MM.1S (cell line): ENCODE data around the gene REN.

Experiments
- DNase-seq: peaks from one replicate; pipeline ENCODE4 v3.0.0-alpha.2; 2015
- H2AFZ ChIP-seq: fragments of 300-600 bp; sonication (generic); 2 replicates; pipeline ENCODE4 v1.6.0; 2016; ENCODE audit warnings: antibody characterized with exemption, low read length
- H3F3A ChIP-seq: fragments of 300-600 bp; sonication (generic); 2 replicates; pipeline ENCODE4 v1.6.1; 2016; ENCODE audit warnings: mild to moderate bottlenecking, antibody characterized with exemption, low read length, moderate library complexity, mixed read lengths; ENCODE audit not compliant: insufficient read depth
- H3K27ac ChIP-seq: fragments of 300-600 bp; sonication (generic); 2 replicates; pipeline ENCODE4 v1.5.1; 2016; ENCODE audit warnings: mild to moderate bottlenecking, low read length
- H3K27me3 ChIP-seq: fragments of 300-600 bp; sonication (generic); replicated peaks from 2 replicates; pipeline ENCODE4 v1.6.0; 2016; ENCODE audit warnings: low read length; ENCODE audit not compliant: insufficient read depth
- H3K36me3 ChIP-seq: fragments of 300-600 bp; sonication (generic); replicated peaks from 2 replicates; pipeline ENCODE4 v1.6.1; 2016; ENCODE audit warnings: mild to moderate bottlenecking, low read length, mixed read lengths; ENCODE audit not compliant: insufficient read depth
- H3K4me1 ChIP-seq: fragments of 300-600 bp; sonication (generic); 2 replicates; pipeline ENCODE4 v1.6.1; 2016; ENCODE audit warnings: low read length, mixed read lengths
- H3K4me2 ChIP-seq: fragments of 300-600 bp; sonication (generic); 2 replicates; pipeline ENCODE4 v1.6.0; 2016; ENCODE audit warnings: low read depth, low read length
- H3K4me3 ChIP-seq: fragments of 300-600 bp; sonication (generic); 2 replicates; pipeline ENCODE4 v1.5.1; 2016; ENCODE audit warnings: low read length, mixed read lengths
- H3K79me2 ChIP-seq: fragments of 300-600 bp; sonication (generic); 2 replicates; pipeline ENCODE4 v1.6.1; 2016; ENCODE audit warnings: mixed run types, low read length, mixed read lengths
- H3K9ac ChIP-seq: fragments of 300-600 bp; sonication (generic); 2 replicates; pipeline ENCODE4 v1.6.1; 2016; ENCODE audit warnings: low read length, mixed read lengths
- H3K9me2 ChIP-seq: fragments of 300-600 bp; sonication (generic); replicated peaks from 2 replicates; pipeline ENCODE4 v1.6.1; 2016; ENCODE audit warnings: mild to moderate bottlenecking, low read length, mixed read lengths; ENCODE audit not compliant: insufficient read depth
- H3K9me3 ChIP-seq: fragments of 300-600 bp; sonication (generic); replicated peaks from 2 replicates; pipeline ENCODE4 v1.6.1; 2016; ENCODE audit warnings: mild to moderate bottlenecking, low read length, mixed read lengths; ENCODE audit not compliant: insufficient read depth
- H4K20me1 ChIP-seq: fragments of 300-600 bp; sonication (generic); 2 replicates; pipeline ENCODE4 v1.6.1; 2016; ENCODE audit warnings: mild to moderate bottlenecking, low read length, moderate library complexity, mixed read lengths; ENCODE audit not compliant: insufficient read depth
- CTCF ChIP-seq: fragments of 300-600 bp; sonication (generic); IDR thresholded peaks from 2 replicates; pipeline ENCODE4 v1.5.1; 2016; ENCODE audit warnings: antibody characterized with exemption, low read length, mixed read lengths
- EZH2 ChIP-seq: fragments of 300-600 bp; sonication (generic); optimal IDR thresholded peaks from 2 replicates; pipeline ENCODE3; 2017; ENCODE audit warnings: low read depth, mild to moderate bottlenecking, antibody characterized with exemption, low read length, mixed read lengths
- EZH2phosphoT487 ChIP-seq: fragments of 300-600 bp; sonication (generic); IDR thresholded peaks from 2 replicates; pipeline ENCODE4 v1.6.1; 2018; ENCODE audit warnings: antibody characterized with exemption, low read length

Gene REN

GRCh38 chr1:204115116-204115515, 51.0 kb downstream of the REN start:
- no peaks in the 10 kb centered on the region for H3K36me3 ChIP-seq

GRCh38 chr1:204114606-204115005, 51.5 kb downstream of the REN start:
- Histone ChIP-seq H3K9me3 (no peaks in the 10 kb centered on the region), H3K36me3 (no peaks in the 10 kb centered on the region), H4K20me1 (no peaks in the 10 kb centered on the region), H3K79me2 (no peaks in the 10 kb centered on the region), H3K4me3 (no peak overlapping the region), H3K27me3 (no peaks in the 10 kb centered on the region), H3F3A (no peaks in the 10 kb centered on the region), H2AFZ (no peak overlapping the region), H3K27ac (no peak overlapping the region), H3K4me1 (no peaks in the 10 kb centered on the region), H3K9ac (no peak overlapping the region), H3K4me2 (no peak overlapping the region), H3K9me2 (no peaks in the 10 kb centered on the region)
- TF ChIP-seq CTCF (no peak), EZH2phosphoT487 (no peak)
- no peak for DNase-seq

More at GRCh38 chr1:204115116-204115515, 51.0 kb downstream of the REN start:
- DNase-seq = no peak
- Histone ChIP-seq H3K4me3 (no peak overlapping the region), H3K4me2 (no peak overlapping the region), H3K79me2 (no peaks in the 10 kb centered on the region), H2AFZ (no peak overlapping the region), H3K9ac (no peak overlapping the region), H4K20me1 (no peaks in the 10 kb centered on the region), H3F3A (no peaks in the 10 kb centered on the region), H3K4me1 (no peaks in the 10 kb centered on the region), H3K27ac (no peak overlapping the region), H3K9me2 (no peaks in the 10 kb centered on the region), H3K27me3 (no peaks in the 10 kb centered on the region), H3K9me3 (no peaks in the 10 kb centered on the region)
- TF ChIP-seq EZH2 (no peak), CTCF (no peak), EZH2phosphoT487 (no peak)

GRCh38 chr1:204113896-204114295, 52.2 kb downstream of the REN start:
- H3K4me2 ChIP-seq = no peak overlapping the region
- H3K36me3 ChIP-seq = no peaks in the 10 kb centered on the region
- H4K20me1 ChIP-seq = no peaks in the 10 kb centered on the region
- H3K79me2 ChIP-seq = no peaks in the 10 kb centered on the region
- TF ChIP-seq EZH2phosphoT487 (no peak), CTCF (no peak), EZH2 (no peak)
- no peak overlapping the region for H3K4me3 ChIP-seq
- H3K9me3 ChIP-seq = no peaks in the 10 kb centered on the region
- no peak overlapping the region for H3K9ac ChIP-seq
- no peaks in the 10 kb centered on the region for H3K4me1 ChIP-seq
- no peaks in the 10 kb centered on the region for H3K27me3 ChIP-seq
- H3K9me2 ChIP-seq = no peaks in the 10 kb centered on the region
- no peak overlapping the region for H3K27ac ChIP-seq
- DNase-seq = no peak
- H2AFZ ChIP-seq = no peak overlapping the region
- no peaks in the 10 kb centered on the region for H3F3A ChIP-seq
